Fibroblast of peridontal ligament (primary cell): ENCODE measurements around the gene DSTN.

Experiments
- DNase-seq: peaks from one replicate; pipeline ENCODE4 v3.0.0-alpha.2; 2010; ENCODE audit errors: extremely low read depth

Gene DSTN

DNA sequence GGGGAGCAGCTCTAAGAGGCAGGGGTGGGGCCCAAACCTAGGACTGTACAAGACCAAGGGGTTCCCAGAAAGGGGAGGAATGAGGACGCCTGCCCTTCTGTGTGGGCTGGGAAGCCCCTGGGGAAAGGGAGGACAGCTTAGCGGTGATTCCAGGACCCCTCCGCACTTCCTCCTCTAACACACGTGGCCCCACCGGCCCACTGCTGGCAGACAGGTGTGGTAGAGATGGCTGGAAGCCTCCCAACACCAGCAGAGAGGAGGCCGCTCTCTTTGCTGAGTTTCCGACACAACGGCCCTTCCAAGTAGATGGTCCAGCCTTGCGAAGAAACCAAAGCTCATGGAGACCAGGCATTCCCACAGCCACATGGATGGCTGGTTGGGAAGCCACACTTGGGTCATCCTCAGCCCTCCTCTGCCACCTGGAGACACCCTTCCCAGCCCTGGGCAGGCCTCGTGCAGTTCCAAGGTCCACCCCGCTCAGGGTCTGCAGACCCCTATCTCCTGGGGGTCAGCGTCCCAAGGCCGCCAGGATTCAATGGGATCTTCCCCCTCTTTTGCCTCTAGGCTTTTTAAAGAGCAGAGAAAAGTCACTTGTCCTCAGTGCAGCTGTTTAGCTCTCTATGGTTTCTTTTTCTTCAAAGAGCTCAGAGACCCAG, 68.2 kb downstream of the DSTN start:
- no peak for DNase-seq

DNA sequence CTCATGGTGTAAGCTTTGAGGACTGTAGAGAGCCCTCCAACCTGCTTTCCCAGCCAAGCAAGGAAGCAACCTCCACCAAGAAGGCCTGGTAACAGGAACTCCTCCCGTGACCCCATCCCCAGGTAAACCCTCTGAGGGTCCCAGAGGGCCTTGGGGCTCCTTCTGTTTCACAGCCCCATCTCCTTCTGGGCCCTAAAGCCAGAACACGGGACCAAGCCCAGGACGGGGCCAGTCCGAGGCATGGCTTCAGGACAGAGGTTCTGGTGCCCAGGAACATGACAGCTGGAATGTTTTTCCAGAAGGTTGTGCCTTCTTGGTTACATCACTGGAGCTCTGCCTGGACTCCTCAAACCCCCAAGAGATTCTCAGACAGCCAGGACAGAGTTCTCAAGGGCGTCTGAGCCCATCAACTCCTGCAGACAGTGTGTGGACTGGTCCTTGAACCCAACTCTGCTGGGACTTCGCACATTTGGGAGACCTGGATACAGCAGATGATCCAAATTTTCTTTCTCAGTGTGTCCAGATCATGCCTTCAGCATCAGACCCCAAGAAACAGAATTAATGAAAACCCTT, 69.0 kb downstream of the DSTN start:
- DNase-seq: no peak

GRCh38 chr20:17640146-17640874, 70.4 kb downstream of the DSTN start:
- no peak for DNase-seq

- no peak for DNase-seq
Observed at GRCh38 chr20:17640875-17641378, 71.1 kb downstream of the DSTN start.

DNA sequence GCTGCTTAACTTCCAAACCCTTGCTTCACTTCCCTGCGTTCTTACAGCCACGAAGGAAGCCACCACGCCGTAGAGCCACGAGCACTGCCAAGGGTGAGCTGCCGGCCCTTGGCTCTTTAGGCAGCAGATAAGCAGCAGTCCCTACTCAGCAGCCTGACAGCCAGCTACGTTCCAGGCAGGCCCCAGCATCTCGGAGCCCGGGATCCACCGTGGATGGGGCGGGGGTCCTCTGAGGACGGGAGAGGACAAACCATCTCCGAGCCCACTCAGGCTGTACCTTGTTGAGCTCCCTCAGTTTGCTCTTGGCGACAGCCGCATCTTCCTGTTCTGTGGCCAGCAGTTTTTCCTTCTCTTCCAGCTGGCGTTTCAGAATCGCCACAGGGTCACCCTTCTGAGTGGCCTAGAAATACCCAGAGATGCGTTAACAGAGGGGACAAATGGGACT, 71.7 kb downstream of the DSTN start:
- no peak for DNase-seq

DNA sequence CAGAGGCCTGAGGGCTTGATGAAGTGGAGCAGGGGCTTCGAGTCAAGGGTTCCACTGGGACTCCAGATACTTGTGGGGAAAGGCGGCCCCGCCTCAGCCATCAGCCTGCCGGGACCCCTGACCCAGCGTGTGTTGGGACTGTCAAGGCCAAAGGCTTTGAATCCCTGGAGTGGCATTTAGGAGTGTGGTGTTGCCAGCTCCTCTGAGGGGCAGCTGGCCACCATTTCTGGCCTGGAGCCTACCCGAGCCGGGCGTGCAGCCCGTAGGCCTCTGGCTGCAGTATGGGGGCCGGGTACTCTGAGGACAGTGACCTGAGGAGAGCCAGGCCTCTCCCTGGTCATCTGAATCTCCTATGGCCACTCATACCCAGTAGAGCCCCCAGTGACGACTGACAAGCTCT, 72.1 kb downstream of the DSTN start:
- DNase-seq: no peak

DNA sequence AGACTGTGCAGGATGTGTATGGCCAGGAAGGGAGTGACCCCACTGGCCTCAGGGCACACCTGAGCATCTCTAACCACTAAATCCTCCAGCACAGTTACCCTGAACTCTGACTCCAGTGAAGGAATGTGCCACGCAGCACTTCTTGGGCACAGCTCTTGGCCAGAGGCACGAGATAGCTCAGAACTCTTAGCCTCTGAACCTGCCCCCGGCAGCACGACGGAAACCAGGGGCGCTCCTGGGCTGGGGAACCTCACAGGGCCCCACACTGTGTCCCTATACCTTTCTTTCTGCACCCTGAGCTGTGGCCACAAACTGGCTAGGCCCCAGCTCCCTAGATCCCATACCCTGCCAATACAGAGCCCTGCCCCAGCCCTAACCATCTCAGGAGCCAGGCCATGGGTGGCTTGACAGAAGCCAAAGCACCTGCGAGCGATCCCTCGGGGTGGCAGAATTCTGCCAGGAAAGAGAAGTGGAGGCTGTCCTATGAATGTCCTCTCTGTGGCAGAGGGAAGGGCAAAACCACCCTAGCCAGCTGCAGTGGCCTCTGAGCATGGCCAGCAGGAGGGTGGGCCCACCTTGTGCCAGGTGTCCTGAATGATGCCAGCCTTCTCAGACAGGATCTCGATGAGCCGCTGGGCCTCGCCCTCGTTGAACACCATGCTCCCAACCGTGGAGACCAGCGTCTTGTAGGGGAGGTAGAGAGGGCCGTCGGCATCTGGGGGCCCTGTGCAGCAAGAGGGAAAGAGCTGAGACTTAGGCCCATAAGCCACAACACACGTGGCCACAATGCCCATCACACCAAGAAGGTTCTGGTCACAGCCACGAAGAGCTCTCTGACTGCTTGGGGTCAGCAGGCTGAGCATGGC, 72.8 kb downstream of the DSTN start:
- no peak for DNase-seq

DNA sequence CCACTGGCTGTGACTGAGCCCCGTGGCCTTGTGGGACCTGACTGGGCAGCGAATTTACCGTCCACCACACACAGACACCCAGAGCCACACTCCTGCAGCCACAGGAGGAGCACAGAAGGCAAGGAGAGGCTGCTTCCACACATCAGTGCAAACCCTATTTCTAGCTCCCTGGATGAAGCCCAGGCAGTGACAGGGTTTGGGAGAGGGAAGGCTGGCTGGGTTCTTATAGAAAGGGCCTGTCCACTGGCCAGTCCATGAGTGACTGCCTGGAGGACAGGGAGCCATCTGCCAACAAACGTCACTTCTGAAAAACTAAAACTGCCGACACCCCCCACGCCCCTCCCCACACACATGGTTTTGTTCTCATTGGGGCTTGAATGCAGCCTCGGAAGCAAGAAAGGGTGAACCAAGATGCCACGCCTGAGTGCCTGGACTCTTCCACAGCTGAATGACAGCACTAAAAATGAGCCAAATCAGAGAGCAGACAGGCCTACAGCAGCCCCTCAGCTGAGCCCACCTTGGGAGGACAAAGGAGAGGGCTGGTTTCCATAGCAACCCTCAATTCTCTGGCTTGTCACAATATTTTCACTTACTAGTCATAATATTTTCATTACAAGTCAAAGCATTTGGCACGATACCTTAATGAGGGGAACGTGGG, 73.8 kb downstream of the DSTN start:
- no peak for DNase-seq

- no peak for DNase-seq
Observed at GRCh38 chr20:17644451-17644850, 74.6 kb downstream of the DSTN start.

GRCh38 chr20:17645010-17645409, 75.1 kb downstream of the DSTN start:
- no peak for DNase-seq

GRCh38 chr20:17645546-17646208, 75.8 kb downstream of the DSTN start:
- no peak for DNase-seq

DNA sequence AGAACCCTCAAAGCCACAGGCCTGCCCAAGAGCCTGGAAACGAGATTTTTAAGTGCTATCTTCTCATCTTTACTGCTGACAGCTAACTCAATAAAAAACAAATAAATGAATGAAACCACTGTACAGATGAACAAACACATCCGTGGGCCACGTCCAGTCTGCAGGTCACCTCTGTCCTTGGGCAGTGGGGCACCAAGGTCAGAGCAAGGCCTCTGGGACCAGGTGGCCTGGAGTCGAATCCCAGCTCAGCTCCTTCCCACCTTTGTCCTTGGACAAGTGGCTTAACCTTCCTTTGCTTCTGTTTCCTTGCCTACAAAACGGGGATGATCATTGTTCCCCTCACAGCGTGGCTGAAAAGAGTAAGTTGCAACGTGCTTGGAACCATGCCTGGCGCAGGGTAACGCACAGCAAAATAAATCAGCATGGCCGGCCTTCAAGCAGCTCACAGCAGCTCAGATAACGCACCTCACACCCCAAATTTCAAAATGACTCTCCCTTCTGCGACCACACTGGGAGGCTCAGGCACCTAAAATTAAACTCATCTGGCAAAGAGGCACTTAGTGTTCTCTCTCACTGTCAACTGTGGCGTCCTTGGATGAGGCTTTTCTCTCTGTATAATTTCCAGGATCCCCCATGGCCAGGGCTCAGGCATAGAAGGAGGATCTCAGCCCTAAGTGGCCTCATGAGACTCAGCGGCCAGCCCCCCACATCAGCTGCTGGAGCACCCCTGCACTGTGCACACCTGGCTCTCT, 76.5 kb downstream of the DSTN start:
- no peak for DNase-seq

DNA sequence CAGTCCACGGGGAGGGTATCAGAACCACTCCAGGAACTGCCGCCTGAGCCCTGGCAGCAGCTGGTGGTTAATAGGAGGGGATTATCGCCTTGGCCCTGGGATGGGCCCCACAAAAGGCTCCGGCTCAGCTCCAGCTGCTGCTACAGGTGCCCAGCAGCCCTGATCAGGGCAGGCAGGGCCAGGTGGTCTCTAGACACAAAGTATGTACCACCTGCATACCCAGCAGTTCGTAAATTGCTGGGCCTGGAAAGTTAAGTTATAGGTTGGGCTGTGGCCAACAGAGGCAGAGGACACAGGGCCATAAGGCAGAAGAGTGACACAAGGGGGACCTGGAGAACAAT, 77.1 kb downstream of the DSTN start:
- DNase-seq: no peak

- DNase-seq: no peak
Observed at GRCh38 chr20:17647391-17648314, 77.8 kb downstream of the DSTN start.

DNA sequence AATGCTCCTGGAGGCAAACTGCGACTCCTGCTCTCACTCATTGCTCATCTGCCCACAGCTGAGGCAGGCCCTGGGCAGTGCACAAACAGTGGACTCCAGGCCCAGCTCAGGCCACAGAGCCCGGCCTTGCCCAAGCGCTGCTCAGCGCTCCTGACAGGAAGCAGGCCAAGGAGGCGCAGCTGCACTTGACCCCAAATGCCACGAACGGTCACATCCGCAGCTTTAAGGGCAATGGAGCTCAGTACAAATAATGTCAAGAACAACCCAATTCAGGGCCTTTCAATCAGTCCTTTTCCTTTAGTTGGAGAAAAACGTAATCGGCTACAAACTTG, 78.4 kb downstream of the DSTN start:
- no peak for DNase-seq

DNA sequence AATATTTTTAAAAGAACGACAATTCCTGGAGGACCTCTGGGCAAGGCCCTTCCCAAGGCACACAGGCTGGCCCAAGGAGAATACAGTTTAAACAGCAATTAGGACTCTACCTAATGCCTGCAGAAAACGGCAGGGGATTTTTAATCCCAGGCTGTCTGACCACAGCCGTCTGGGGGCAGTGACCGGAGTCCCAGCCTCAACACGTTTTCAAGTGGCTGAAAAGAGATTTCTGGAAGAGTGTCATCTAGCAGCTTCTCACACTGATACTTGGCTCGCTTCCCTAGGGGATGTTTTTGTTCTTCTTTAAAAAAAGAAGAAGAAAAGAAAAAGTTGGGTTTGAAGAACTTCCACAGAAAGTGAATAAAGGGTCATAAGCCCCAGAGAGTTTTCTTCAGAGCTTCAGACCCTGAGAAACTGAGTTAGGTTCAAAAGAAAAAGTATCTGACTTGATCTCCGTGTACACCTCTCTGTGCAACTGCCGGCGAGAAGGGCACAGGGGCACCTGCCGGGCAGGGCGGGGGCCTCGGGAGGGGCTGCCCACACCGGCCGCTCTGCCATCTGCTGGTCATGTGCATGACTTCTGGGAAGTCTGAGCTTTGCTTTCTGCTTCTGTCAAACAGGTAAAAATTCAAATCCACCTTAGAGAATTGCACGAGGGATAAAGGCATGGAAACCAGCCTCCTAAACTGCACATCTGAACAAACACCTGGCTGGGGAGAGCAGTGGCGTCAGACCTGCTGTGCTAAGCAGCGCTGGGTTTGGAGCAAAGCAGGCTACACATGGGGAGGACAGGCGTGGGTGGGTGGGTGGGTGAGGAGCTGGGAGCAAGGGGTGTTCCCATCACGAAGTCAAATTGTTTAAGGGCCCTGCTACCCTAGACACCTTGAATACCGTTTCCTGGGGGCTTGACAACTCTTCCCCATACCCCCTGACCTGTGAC, 79.2 kb downstream of the DSTN start:
- DNase-seq: no peak

- DNase-seq: no peak
Observed at GRCh38 chr20:17650301-17651128, 80.6 kb downstream of the DSTN start.
